Transverse colon (tissue), 4 donors: ENCODE measurements around the gene PPP6R1. TPM values are rescaled to one million over a fixed set of nuclear protein-coding genes. Genes with fewer than 3 reads are reported as not detected.

Experiments
- DNase-seq: peaks from one replicate; pipeline ENCODE4 v3.0.0-alpha.2; 2019
- H3K27ac ChIP-seq, 4 donors: fragments of 200-600 bp; sonication (generic); 2 replicates each; pipeline ENCODE4 v1.5.1; 2016 to 2018; ENCODE audit warnings: inconsistent platforms in 4 of 4
- H3K27me3 ChIP-seq: fragments of 200-600 bp; sonication (generic); 2 replicates; pipeline ENCODE4 v1.5.1; 2017; ENCODE audit warnings: inconsistent platforms
- H3K36me3 ChIP-seq, 4 donors: fragments of 200-600 bp; sonication (generic); 2 replicates each; pipeline ENCODE4 v1.5.1; 2017 to 2019; ENCODE audit warnings: inconsistent platforms in 4 of 4
- H3K4me1 ChIP-seq, 4 donors: fragments of 200-600 bp; sonication (generic); 2 replicates each; pipeline ENCODE4 v1.5.1; 2017 to 2020; ENCODE audit warnings: inconsistent platforms in 4 of 4
- H3K4me3 ChIP-seq, 4 donors: fragments of 200-600 bp; sonication (generic); 1 replicate in 1 of 4; 2 replicates in 3 of 4; pipeline versions ENCODE4 v1.5.1 to v1.6.1; 2017 to 2019; ENCODE audit warnings: inconsistent platforms in 4 of 4
- H3K9me3 ChIP-seq, 2 donors: fragments of 200-600 bp; sonication (generic); 2 replicates each; pipeline ENCODE4 v1.5.1; 2017 to 2019; ENCODE audit warnings: inconsistent platforms in 2 of 2
- EP300 ChIP-seq: sonication (generic); formaldehyde crosslinking; IDR thresholded peaks from one replicate; pipeline ENCODE4 v1.6.1; 2017; ENCODE audit warnings: antibody characterized with exemption, low read depth
- POLR2A ChIP-seq: fragments of 450-650 bp; IDR thresholded peaks from one replicate; pipeline ENCODE4 v1.6.1; 2016; ENCODE audit warnings: antibody characterized with exemption, mild to moderate bottlenecking, moderate library complexity
- POLR2AphosphoS5 ChIP-seq, 3 donors: sonication (generic); formaldehyde crosslinking; IDR thresholded peaks; one replicate each; pipeline ENCODE4 v1.6.1; 2016; ENCODE audit warnings: antibody characterized with exemption in 3 of 3
- WGBS, 2 donors: methylation state at CpG; one replicate each; pipeline ENCODE4 v1.1.5; 2018; ENCODE audit warnings: low coverage in 1 of 2; 5-methylcytosine and 5-hydroxymethylcytosine counted together
- in situ Hi-C, 4 donors: fragments of 200-750 bp; cut with MboI; loops; one replicate each; pipeline versions ENCODE4 v1.15.0 to v1.15.1; 2017; ENCODE audit warnings: low sequenced_read_pairs in 3 of 4, low pct_ligation_motif_present in 1 of 4, low pct_unique_long_range_greater_than_20kb in 1 of 4
- intact Hi-C: fragments of 100-400 bp; cut with DNase I; formaldehyde crosslinking; loops from one replicate; pipeline ENCODE4 v1.15.1; 2023; ENCODE audit warnings: low total_unique reads
- total RNA-seq, 4 donors: library from RNA; depleted of rRNA; stranded (reverse); fragments of >200 nt; gene quantifications; one replicate each; pipeline ENCODE4 v1.1.0, GENCODE V29; 2016
- TF ChIP-seq, protein P1 (sequence below), 5 experiments: fragments of 200-600 bp in 3 of 5; fragments of 450-650 bp in 2 of 5; sonication (generic) in 3 of 5; IDR thresholded peaks; 1 replicate in 2 of 5; 2 replicates in 3 of 5; pipeline ENCODE4 v1.5.1; 2016 to 2017; ENCODE audit warnings: antibody characterized with exemption in 5 of 5, inconsistent platforms in 3 of 5, mild to moderate bottlenecking in 2 of 5, moderate library complexity in 1 of 5

Gene PPP6R1
- total RNA-seq, 4 donors from 2014 or later = 51.3 to 91.5 (median 60.7) TPM

- no peak for TF ChIP-seq EP300
- TF ChIP-seq, protein P1, sequence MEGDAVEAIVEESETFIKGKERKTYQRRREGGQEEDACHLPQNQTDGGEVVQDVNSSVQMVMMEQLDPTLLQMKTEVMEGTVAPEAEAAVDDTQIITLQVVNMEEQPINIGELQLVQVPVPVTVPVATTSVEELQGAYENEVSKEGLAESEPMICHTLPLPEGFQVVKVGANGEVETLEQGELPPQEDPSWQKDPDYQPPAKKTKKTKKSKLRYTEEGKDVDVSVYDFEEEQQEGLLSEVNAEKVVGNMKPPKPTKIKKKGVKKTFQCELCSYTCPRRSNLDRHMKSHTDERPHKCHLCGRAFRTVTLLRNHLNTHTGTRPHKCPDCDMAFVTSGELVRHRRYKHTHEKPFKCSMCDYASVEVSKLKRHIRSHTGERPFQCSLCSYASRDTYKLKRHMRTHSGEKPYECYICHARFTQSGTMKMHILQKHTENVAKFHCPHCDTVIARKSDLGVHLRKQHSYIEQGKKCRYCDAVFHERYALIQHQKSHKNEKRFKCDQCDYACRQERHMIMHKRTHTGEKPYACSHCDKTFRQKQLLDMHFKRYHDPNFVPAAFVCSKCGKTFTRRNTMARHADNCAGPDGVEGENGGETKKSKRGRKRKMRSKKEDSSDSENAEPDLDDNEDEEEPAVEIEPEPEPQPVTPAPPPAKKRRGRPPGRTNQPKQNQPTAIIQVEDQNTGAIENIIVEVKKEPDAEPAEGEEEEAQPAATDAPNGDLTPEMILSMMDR (IDR thresholded peaks at IDR 0.05) = no peak
- TF ChIP-seq POLR2AphosphoS5 (IDR thresholded peaks at IDR 0.05) = no peak
- TF ChIP-seq POLR2A = no peak
- in situ Hi-C loops = no loop called here
Observed at GRCh38 chr19:55240713-55241020, 18.1 kb downstream of the PPP6R1 start.

DNA sequence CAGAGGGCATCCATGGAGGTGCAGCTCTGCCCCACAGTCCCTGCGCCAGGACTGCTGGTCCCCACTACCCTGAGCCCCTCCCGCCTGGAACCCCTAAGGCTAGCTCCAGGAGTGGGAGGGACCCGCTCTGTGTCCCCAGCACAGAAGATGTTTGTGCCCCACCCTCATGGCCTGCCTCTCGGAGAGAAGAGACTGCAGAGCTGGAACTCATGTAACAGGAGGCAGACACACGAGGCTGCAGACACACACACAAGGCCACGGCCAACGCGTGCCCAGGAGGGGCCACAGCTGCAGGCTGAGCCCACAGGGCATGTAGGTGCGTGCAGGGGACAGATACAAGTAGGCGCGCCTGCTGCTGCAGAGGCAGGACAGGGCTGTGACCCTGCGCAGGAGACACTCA lies 19.8 kb downstream of the PPP6R1 start:
- Histone ChIP-seq H3K9me3 (no peaks in the 10 kb centered on the region), H3K4me1 (no peaks in the 10 kb centered on the region), H3K4me3 (no peak overlapping the region), H3K36me3 (peaks cover 0 to 80% (median 30%) of the 10 kb centered on the region in 4 donors), H3K27ac (no peak overlapping the region), H3K27me3 (no peaks in the 10 kb centered on the region)
- WGBS, 2 donors = 89% methylated on average over 7 of the region's 12 CpGs; no CpG with 5 or more reads in 1 of the 2 donors
- in situ Hi-C loops (no loop called here), intact Hi-C loops (no loop called here)
- DNase-seq = no peak
- TF ChIP-seq, protein P1 (IDR thresholded peaks at IDR 0.05) = no peak
- TF ChIP-seq EP300 (no peak), POLR2A (no peak), POLR2AphosphoS5 (IDR thresholded peaks at IDR 0.05) (no peak)

More at GRCh38 chr19:55240713-55241020, 18.1 kb downstream of the PPP6R1 start:
- Histone ChIP-seq H3K27ac (no peak overlapping the region), H3K27me3 (no peaks in the 10 kb centered on the region), H3K36me3 (peaks cover 0 to 89% (median 37%) of the 10 kb centered on the region in 4 donors), H3K4me3 (no peak overlapping the region), H3K4me1 (no peaks in the 10 kb centered on the region), H3K9me3 (no peaks in the 10 kb centered on the region)
- 92 to 100% methylated on average over 1 to 6 of the region's 6 CpGs for WGBS, 2 donors
- no peak for DNase-seq
- intact Hi-C loops = no loop called here

GRCh38 chr19:55238030-55238429 lies 20.8 kb downstream of the PPP6R1 start:
- H3K27me3 ChIP-seq = no peaks in the 10 kb centered on the region
- 91% methylated on average over 8 of the region's 8 CpGs; no CpG with 5 or more reads in 1 of the 2 donors for WGBS, 2 donors

GRCh38 chr19:55232986-55233385 lies 25.8 kb downstream of the PPP6R1 start:
- in situ Hi-C loops = no loop called here
- WGBS, 2 donors = 84% methylated on average over 5 of the region's 5 CpGs
- no peak overlapping the region for H3K4me3 ChIP-seq
- H3K4me1 ChIP-seq = peaks cover 0 to 6% (median 0%) of the 10 kb centered on the region in 4 donors
- no peaks in the 10 kb centered on the region for H3K27me3 ChIP-seq
- no peak overlapping the region for H3K27ac ChIP-seq
- no peaks in the 10 kb centered on the region for H3K9me3 ChIP-seq
- no peak for TF ChIP-seq POLR2A
- no peak for TF ChIP-seq EP300
- TF ChIP-seq POLR2AphosphoS5 (IDR thresholded peaks at IDR 0.05) = no peak
- TF ChIP-seq, protein P1 (IDR thresholded peaks at IDR 0.05) = no peak
- intact Hi-C loops = no loop called here
- peaks cover 0 to 45% (median 23%) of the 10 kb centered on the region in 4 donors for H3K36me3 ChIP-seq
- no peak for DNase-seq

More at GRCh38 chr19:55238030-55238429, 20.8 kb downstream of the PPP6R1 start:
- intact Hi-C loops = no loop called here
- Histone ChIP-seq H3K9me3 (no peaks in the 10 kb centered on the region), H3K27ac (no peak overlapping the region), H3K36me3 (peaks cover 0 to 73% (median 26%) of the 10 kb centered on the region in 4 donors), H3K4me1 (no peaks in the 10 kb centered on the region), H3K4me3 (no peak overlapping the region)
- no peak for DNase-seq
- in situ Hi-C loops = no loop called here
- TF ChIP-seq POLR2AphosphoS5 (IDR thresholded peaks at IDR 0.05) (no peak), POLR2A (no peak), EP300 (no peak)
- TF ChIP-seq, protein P1 (IDR thresholded peaks at IDR 0.05) = no peak
